GM19023 (cell line): ENCODE data around the gene USP2.

ENCODE experiments used
- ATAC-seq: cut with Tn5 transposase; IDR thresholded peaks from one replicate; pipeline ENCODE4 v1.9.1; 2021; ENCODE audit warnings: mild to moderate bottlenecking, moderate library complexity; ENCODE audit not compliant: unreplicated experiment

Gene USP2, protein sequence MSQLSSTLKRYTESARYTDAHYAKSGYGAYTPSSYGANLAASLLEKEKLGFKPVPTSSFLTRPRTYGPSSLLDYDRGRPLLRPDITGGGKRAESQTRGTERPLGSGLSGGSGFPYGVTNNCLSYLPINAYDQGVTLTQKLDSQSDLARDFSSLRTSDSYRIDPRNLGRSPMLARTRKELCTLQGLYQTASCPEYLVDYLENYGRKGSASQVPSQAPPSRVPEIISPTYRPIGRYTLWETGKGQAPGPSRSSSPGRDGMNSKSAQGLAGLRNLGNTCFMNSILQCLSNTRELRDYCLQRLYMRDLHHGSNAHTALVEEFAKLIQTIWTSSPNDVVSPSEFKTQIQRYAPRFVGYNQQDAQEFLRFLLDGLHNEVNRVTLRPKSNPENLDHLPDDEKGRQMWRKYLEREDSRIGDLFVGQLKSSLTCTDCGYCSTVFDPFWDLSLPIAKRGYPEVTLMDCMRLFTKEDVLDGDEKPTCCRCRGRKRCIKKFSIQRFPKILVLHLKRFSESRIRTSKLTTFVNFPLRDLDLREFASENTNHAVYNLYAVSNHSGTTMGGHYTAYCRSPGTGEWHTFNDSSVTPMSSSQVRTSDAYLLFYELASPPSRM

DNA sequence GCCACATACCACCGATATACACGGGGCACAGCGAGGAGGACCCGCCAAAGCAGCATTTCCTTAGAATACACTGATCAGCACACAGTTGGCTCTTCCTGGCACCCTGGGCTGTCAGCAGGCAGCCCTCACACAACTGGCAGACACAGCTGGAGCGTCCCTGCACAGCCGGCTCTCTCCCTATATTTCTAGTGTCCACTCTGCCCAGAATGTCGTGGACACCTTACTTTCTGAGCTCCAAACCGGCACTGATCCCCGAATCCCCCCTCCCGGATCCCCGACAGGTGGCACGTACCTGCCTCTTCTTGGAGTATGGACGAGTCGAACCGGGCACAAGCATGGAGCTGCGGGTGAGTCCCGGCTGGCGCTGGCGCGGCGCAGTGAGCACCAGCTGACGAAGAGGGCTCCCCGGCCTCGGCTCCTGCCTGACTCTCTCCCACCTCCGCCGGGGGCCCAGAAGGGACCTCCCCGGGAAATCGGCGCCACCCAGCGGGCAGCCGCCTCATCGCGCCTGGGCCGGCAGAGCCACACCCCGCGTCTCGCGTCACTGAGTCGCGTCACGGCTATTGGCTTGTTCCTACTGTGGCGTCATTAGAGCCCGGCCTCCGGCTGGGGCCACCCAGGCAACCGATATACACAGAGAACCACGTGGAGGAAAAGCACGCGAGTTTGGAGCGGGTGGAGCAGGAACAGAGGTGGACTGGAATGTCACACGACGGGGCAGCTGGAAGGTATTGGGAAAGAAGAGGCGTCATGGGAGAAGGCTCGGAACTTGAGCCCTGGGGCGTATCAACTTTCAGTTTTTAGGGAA, at the start of gene USP2:
USP2 (minus strand) TSS at position 510 of the 808 bp plus-strand sequence. CDS start 8,210 bp downstream, outside the sequence.
- peak; percentile 99 for ATAC-seq

DNA sequence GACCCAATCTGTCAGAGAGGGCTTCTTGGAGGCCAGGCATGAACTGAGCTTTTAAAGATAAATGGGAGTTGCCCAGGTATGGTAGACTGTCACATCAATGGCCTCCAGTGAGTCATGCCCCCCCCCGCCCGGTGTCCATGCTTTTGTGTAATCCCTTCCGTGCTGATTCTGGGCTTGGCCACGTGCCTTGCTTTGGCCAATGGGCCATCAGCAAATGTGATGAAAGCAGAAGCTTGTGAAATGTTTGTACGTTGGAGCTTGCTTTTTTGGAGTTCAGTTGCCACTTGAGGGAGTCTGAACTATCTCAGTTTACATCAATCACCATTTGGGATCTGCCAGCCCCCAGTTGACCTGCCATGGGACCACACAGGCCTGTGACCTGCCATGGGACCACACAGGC, 45.8 kb upstream of the USP2 start:
- no peak for ATAC-seq

DNA sequence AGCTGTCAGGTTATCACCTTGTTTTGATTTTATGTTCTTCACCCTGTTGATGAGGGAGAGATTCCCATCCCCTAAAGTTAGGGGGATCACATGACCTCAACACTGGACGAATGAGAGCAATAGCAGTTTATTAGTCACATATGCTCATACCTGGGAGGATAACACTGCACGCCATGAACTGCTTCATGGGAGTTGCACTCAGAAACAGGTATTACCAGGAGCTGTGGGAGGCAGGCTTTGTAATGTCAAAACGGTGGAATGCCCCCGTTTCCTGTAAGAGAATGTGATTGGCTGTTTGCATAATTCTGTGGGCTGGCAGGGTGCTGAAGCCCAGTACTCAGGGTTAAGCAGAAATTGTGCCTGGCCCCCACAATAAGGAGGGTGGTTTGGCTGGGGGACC, 44.7 kb upstream of the USP2 start:
- ATAC-seq: no peak

DNA sequence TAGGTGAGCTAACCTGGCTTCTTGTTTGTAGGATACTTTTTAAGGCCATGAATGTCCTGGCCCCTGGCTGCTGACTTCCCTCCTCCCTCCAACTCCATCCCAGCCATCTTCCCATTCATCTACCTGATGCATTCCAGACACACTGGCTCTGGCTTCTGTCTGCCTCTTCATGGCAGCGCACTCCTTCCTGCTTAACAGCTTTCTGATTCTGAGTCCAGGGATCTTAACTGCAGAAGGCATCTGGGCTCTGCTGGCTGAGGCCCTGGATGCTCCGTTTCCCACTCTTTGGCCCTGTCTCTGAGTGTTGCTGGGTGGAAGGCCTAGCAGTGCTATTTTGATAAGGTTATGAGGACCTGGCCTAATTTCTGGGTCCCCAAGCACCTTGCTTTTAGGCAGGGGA, 43.3 kb upstream of the USP2 start:
- no peak for ATAC-seq

DNA sequence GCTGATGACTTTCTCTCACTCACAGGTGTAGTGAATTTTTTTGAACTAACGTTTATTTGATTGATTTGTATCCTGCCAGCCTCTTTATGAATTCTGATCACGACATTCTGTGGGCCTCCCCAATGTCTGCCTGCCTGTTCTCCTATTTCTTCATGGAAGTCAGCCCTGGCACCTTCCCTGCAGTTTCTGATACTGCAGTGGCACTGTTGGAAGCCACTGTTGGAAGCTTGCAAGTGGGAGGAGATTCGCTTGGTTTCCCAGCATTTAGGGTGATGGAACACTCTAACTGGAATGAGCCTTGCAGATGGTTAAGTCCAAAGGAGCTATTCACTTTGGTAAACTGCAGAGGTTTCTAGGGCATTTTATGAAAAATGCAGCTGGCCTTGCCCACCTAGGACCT, 42.8 kb upstream of the USP2 start:
- ATAC-seq: no peak

DNA sequence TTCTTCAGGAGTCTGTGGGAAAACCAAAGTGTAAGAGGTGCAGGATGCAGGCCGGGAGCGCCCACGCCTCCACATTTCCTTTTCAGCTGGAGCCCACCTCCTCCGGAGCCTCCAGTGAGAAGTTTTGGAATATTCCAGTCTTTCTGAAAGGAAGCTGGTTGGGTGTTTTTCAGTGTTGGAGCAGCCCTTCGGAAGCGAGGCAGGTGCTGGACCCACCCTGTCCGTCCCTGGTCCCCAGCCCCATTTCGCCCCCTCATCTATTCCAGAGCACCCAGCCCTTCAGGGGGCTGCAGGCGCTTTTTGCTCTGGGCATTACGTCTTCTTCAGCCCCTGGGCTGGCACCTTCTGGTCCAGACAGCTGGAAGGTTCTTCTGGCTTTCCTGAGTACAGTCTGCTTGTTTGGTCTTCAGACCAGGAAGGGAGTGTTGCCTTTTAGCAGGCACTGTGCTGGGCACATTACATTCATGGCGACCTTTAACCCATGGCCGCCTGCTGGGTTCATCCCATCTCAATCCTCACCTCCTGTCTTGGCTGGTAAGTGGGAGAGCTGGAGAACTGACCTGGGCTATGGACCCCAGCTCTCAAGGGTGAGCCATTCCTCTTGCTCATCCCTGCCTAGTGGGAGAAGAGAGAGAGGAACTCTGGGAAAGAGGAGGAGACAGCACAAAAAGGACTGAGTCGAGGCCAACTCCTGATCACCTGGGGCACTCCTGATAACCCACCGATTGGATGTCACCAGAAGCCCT, 42.2 kb upstream of the USP2 start:
- no peak for ATAC-seq

DNA sequence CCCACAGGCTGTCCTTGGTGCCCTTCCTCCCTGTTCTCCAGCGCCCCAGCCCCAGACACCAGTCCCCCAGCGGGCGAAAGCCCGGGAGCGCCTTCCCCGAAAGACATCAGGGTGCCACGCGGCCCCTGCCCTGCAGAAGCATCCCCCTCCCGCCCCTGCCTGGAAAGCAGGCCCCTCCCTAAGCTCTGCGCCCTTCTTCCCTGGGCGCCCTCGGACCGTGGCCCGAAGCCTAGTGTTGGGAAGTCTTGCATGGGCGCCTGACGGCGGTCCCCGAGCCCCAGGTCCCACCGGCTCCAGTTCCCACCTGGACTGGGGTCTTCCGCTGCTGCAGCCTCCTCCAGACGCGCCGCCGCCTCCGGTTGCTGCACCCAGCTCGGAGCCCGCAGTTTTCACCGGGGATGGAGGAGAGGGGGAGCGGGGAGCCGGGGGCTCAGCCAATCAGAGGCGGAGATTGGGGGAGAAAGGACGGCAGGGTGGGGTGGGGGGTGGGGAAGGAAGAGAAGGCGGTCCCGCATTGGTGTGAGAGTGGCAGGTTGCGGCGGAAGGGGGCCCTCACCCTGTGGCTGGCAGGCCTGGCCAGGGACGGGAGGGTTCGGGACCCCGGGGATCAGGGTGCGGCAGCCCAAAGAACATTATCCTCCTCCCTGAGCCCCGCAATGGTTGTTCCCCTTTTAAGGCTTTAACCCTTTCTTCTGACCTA, 41.5 kb upstream of the USP2 start, which contains the start of gene THY1:
THY1 (minus strand) TSS at position 364 of the 700 bp plus-strand sequence. CDS start 2,267 bp downstream, outside the sequence.
- no peak for ATAC-seq

DNA sequence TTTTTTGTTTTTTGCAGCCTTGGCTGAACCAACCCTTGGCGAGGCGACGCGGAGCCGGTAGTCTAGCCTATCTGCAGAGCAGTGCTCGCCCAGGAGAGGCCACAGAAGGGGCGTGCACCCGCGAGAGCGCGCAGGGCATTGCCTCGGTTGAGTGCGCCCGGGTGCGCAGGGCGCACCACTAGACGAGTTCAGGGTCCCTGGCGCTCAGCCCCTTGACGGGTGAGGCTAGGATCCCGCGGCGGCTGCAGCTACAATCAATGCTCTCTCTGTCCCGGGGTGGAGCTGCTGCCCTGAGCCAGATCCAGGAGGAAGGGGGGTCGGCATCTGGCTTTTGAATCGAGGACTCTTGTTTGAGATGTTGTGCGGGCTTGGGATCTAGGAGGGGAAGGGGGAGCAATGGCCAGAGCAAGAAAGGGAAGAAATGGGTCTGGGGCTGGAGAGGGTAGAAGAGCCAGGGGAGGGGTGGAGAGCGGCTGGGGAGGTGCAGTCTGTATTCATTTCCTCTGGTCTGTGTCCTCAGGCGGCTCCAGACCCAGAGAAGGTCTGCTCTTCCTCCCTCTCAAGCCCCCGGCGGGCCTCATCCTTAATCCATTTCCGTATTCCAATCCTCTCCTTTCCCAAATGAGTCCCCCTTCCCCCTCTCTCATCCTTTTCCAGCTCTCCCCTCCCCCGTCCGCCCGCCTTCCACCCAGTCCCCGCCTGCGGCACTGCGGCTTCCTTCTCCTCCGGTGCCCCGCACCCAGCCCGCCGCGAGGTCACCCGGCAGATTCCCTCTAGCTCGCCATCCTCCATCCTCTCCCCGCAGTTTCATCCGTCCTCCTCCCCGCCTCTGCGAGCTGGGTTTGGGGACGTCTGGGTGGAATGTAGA, 40.7 kb upstream of the USP2 start:
- ATAC-seq: no peak

DNA sequence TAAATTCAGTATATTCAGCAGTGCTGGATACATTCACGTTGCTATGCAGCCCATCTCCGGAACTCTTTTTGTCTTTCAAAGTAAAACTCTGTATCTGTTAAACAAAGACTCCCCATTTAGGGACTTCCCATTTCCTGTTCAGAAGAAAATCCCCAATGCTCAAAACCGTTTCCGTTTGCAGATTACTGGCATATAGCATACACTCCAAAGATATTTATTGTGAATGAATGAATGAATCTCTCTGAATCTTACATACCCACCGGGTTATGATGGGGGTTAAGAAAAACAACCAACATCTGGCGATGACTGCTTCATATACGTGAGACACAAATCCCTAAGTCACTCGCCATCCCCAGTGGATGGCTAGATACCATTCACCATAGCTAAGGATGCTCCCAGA, 39.9 kb upstream of the USP2 start:
- ATAC-seq: no peak

DNA sequence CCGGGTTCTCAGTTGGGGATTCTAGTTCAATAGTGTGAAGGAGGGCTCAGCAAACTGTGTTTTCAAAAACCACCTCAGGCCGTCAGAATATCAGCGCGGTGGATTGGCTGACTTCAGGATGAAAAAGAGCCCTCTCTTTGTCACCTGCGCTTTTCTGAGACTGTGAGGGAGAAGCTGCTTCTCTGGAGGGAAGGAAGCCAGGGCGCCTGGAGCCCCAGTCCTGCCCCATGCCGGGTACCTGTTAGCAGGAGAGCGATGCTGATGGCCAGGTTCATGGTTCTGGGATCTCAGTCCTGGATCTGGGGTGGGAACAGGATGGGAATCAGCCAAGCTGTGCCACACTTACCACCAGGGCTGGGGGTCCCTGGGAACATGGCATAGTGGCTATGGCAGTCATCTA, 39.1 kb upstream of the USP2 start:
- no peak for ATAC-seq

DNA sequence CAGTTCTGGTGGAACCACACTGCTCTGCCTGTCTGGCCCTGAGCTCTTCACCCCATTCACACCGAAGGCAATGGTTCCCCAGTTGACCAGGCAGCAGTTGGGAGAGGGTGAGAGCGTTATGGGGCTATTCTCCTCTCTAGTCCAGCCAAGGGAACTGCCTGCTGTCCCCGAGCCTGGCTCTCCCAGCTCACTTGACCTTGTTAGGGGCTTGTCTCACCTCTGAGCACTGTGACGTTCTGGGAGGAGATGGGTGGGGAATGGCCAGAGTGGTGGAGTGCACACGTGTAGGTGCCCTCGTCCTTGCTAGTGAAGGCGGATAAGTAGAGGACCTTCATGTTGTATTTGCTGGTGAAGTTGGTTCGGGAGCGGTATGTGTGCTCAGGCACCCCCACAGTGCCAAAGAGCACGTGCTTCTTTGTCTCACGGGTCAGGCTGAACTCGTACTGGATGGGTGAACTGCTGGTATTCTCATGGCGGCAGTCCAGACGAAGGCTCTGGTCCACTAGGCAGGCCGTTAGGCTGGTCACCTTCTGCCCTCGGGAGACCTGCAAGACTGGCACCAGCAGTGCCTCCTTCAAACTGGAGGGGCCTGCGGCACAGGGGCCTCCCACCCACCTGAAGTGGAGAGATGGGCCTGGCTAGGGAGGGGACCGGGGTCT, 38.5 kb upstream of the USP2 start:
- ATAC-seq: no peak

DNA sequence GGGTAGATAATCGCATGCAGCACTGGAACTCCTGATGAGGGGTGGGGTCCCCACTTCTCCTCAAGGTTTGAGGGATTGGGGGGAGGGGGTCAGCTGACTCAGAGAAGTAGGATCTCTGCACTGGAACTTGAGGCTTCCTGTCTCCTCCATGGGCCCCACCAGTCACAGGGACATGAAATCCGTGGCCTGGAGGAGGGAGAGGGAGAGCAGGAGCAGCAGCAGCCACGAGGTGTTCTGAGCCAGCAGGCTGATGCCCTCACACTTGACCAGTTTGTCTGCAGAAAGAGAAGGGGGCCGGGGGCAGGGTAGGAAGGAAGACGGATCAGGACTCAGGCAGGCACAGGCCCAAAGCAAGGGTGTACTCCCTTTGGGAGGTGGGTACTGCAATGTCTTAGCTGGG, 37.8 kb upstream of the USP2 start:
- ATAC-seq: no peak

DNA sequence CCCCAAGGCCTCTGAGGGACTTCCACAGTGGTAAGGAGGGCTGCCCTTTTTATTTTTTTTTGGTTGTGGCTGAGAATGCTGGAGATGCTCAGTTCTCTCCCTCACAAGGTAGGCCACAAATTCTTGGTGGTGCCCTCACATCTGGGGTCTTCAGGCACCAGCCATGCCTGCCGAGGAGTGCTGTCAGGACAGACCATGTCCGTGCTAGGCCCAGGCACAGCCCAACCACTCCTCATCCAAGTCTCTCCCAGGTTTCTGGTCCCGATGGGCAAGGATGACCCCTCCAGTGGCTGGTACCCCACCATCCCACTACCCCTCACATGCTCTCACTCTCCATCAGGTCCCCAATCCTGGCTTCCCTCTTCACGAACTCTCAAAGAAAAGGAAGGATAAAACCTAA, 37.3 kb upstream of the USP2 start:
- no peak for ATAC-seq

DNA sequence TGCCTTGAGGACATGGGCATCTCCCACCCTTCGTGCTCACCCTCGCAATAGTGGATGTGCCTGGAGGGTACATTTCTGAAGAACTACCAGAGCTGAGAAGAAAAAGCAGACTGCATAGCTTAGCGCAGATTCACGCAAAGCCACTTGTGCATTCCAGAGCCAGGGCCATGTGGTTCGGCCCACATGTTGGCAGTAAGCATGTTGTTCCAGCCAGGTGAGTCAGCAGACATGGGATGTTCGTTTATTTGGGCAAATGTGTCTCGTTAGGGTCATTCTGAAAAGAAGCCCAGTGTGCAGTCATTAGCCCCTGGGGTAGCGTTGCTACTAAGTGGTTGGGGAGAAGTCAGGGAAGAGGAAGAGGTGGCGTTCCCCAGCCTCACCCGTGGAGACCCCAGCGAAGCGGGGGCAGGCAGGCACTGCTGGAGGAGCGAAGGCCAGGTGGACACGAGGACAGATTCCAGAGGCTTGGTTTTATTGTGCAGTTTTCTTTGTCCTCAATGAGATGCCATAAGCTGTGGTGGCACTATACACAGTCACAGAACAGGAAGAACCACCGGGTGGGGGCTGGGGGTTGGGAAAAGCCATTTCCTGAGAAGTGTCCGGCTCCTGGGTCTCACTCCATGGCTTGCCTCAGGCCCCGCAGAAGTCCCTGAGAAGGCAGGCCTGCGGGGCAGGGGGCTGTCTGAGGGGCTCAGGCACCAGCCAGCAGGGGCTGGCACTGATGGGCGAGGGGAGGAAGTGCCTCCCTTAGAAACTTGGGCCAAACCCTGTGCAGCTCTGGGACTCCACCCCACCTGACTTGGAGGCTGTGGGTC, 36.4 kb upstream of the USP2 start:
- no peak for ATAC-seq

DNA sequence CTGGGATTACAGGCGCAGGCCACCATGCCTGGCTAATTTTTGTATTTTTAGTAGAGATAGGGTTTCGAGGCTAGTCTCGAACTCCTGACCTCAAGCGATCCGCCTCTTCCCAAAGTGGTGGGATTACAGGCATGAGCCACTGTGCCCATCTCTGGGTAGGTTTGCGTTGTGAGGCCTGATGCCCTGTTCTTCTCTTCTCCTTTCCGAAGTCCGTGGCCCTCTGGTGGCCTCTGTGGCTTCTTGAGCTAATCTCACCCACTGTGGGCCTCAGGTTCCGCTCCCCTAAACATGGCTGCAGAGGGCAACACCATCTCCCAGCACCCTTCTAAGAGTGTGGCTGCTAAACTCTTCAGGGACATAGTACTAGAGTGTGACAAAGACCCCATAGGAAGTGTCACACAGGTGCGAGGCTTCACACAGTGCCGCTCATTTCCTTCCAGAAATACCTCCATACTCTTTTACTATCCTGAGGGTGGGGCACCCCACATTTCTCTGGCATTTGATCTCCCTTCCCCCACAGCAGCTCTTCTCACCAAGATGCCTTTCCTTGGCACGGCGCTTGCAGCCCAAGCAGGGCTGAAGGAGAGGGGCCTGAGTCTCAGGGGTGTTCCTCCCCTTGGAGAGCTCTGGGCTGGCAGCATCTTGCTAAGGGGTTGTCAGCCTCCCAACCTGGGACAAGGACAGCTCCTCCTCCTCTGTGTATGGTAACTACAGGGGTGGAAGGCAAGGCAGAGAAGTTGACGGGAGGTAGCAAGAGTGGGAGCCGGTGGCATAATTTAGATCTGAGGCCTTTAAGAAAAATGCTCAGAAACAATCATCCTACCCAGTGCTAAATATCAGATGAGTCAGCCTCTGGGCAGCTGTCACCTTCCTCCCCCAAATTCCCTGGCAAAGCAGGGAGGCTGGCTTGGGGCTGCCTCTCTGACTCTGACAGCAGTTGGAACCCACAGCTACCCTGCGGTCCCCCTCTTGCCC, 35.4 kb upstream of the USP2 start:
- no peak for ATAC-seq

DNA sequence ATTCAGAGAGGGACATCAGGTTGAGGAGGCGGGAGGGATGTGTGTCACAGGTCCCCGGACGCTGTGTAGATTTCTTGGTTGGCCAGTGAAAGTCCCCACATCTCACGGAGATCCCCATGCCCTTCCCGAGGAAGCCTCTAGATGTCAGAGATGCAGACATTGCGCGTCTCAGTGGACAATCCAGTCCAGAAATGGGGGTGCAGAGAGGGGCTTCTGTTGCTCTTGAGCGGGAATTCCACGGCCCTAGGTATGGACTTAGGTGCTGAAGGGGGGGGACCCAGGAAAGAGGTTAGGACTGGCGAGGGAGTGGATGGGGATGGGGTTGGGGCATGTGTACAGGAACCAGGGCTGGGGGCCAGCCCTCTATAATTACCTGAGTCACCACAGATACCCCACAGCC, 34.5 kb upstream of the USP2 start:
- ATAC-seq: no peak

DNA sequence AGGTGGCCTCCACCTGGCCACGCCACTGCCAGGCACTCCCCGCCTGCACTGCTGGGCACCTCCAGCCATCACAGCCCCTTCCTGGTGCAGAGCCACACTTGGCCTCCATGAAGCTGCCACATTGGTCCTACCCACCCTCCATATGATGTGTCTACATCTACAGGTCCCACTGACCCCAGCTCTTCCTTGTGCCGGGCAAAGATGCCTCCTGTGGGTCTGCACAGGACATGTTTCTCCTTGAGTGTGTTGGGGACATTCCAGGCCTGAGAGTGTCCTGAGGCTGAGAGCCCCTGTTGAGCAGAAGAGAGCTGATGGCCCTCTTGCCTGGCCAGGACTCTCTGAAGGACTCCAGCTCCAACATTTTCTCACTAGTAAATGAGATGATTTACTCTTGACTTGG, 34.0 kb upstream of the USP2 start:
- ATAC-seq: no peak
